ENCODE measurements around the gene TMC7. TPM values are rescaled to one million over a fixed set of nuclear protein-coding genes. Genes with fewer than 3 reads are reported as not detected.

TMC7 gene
- total RNA-seq, 1 experiment from 2014 or later, result 0.82 TPM

GRCh38 chr16:19014461-19014860 lies 30.7 kb downstream of the TMC7 start:
- no peak overlapping the region for H3K27ac ChIP-seq (ENCODE audit: low read depth, low read length, poor library complexity, severe bottlenecking)
- ChIA-PET CTCF (no interaction called here), POLR2A (ENCODE audit: low non-redundant PET) (no interaction called here)

GRCh38 chr16:19017179-19017578 lies 33.4 kb downstream of the TMC7 start:
- CTCF ChIA-PET, result no interaction called here

More at GRCh38 chr16:19014461-19014860, 30.7 kb downstream of the TMC7 start:
- BruUV-seq (replicated peaks), result no TSS peak
- Histone ChIP-seq H3K27me3 (replicated peaks; ENCODE audit: insufficient read depth, low read depth, low read length, poor library complexity) (no peaks in the 10 kb centered on the region), H3K4me3 (ENCODE audit: low read depth, low read length, poor library complexity, severe bottlenecking) (no peak overlapping the region), H3K9me3 (ENCODE audit: low read depth, low read length, poor library complexity, severe bottlenecking) (peaks cover 5% of the 10 kb centered on the region), H3K36me3 (ENCODE audit: insufficient read depth, low read length, poor library complexity, severe bottlenecking) (no peaks in the 10 kb centered on the region), H3K4me1 (ENCODE audit: insufficient read depth, low read length, poor library complexity, severe bottlenecking) (no peaks in the 10 kb centered on the region)
- TF ChIP-seq CTCF (conservative IDR thresholded peaks at IDR 0.05; ENCODE audit: low read depth, low read length) (no peak), EZH2 (IDR thresholded peaks at IDR 0.05; ENCODE audit: borderline replicate concordance, low read depth, low read length, poor library complexity, severe bottlenecking) (no peak)
- peak; percentile 4 for DNase-seq (ENCODE audit: low spot score)
- intact Hi-C loops (cut with micrococcal nuclease; ENCODE audit: unreplicated experiment), result no loop called here

GRCh38 chr16:19020689-19021088 lies 37.0 kb downstream of the TMC7 start:
- no peaks in the 10 kb centered on the region for H3K27me3 ChIP-seq (replicated peaks; ENCODE audit: insufficient read depth, low read depth, low read length, poor library complexity)
- CTCF ChIA-PET, result no interaction called here
- H3K4me3 ChIP-seq (ENCODE audit: low read depth, low read length, poor library complexity, severe bottlenecking), result no peak overlapping the region
- intact Hi-C loops (cut with micrococcal nuclease; ENCODE audit: unreplicated experiment), result no loop called here
- TF ChIP-seq EZH2 (IDR thresholded peaks at IDR 0.05; ENCODE audit: borderline replicate concordance, low read depth, low read length, poor library complexity, severe bottlenecking), result no peak
- no peak for TF ChIP-seq CTCF (conservative IDR thresholded peaks at IDR 0.05; ENCODE audit: low read depth, low read length)
- H3K9me3 ChIP-seq (ENCODE audit: low read depth, low read length, poor library complexity, severe bottlenecking), result no peaks in the 10 kb centered on the region
- H3K36me3 ChIP-seq (ENCODE audit: insufficient read depth, low read length, poor library complexity, severe bottlenecking), result no peaks in the 10 kb centered on the region
- H3K27ac ChIP-seq (ENCODE audit: low read depth, low read length, poor library complexity, severe bottlenecking), result no peak overlapping the region
- POLR2A ChIA-PET (ENCODE audit: low non-redundant PET), result no interaction called here
- DNase-seq (ENCODE audit: low spot score), result no peak
- BruUV-seq (replicated peaks), result no TSS peak
- no peaks in the 10 kb centered on the region for H3K4me1 ChIP-seq (ENCODE audit: insufficient read depth, low read length, poor library complexity, severe bottlenecking)

More at GRCh38 chr16:19017179-19017578, 33.4 kb downstream of the TMC7 start:
- Histone ChIP-seq H3K27me3 (replicated peaks; ENCODE audit: insufficient read depth, low read depth, low read length, poor library complexity) (no peaks in the 10 kb centered on the region), H3K9me3 (ENCODE audit: low read depth, low read length, poor library complexity, severe bottlenecking) (no peaks in the 10 kb centered on the region), H3K27ac (ENCODE audit: low read depth, low read length, poor library complexity, severe bottlenecking) (no peak overlapping the region), H3K36me3 (ENCODE audit: insufficient read depth, low read length, poor library complexity, severe bottlenecking) (no peaks in the 10 kb centered on the region), H3K4me3 (ENCODE audit: low read depth, low read length, poor library complexity, severe bottlenecking) (no peak overlapping the region), H3K4me1 (ENCODE audit: insufficient read depth, low read length, poor library complexity, severe bottlenecking) (no peaks in the 10 kb centered on the region)
- no TSS peak for BruUV-seq (replicated peaks)
- TF ChIP-seq CTCF (conservative IDR thresholded peaks at IDR 0.05; ENCODE audit: low read depth, low read length), result no peak
- TF ChIP-seq EZH2 (IDR thresholded peaks at IDR 0.05; ENCODE audit: borderline replicate concordance, low read depth, low read length, poor library complexity, severe bottlenecking), result no peak
- no peak for DNase-seq (ENCODE audit: low spot score)
- POLR2A ChIA-PET (ENCODE audit: low non-redundant PET), result no interaction called here
- intact Hi-C loops (cut with micrococcal nuclease; ENCODE audit: unreplicated experiment), result no loop called here

All from A673 (cell line).